Neural progenitor cell (in vitro differentiated cells): Measurements from ENCODE around the gene ATRN. TPM values are rescaled to one million over a fixed set of nuclear protein-coding genes. Genes with fewer than 3 reads are reported as not detected.

Source experiments
- DNase-seq: peaks from one replicate; pipeline ENCODE4 v3.0.0-alpha.2; 2016; ENCODE audit warnings: low spot score
- H2AFZ ChIP-seq: fragments of 200-600 bp; sonication (generic); replicated peaks from 2 replicates; pipeline ENCODE4 v1.6.1; 2016; ENCODE audit warnings: antibody characterized with exemption
- H3F3A ChIP-seq: fragments of 200-600 bp; sonication (generic); 2 replicates; pipeline ENCODE4 v1.6.1; 2016; ENCODE audit warnings: antibody characterized with exemption, low read depth
- H3K27ac ChIP-seq: fragments of 200-600 bp; sonication (generic); 2 replicates; pipeline ENCODE4 v1.5.1; 2016; ENCODE audit warnings: mild to moderate bottlenecking
- H3K27me3 ChIP-seq: fragments of 200-600 bp; sonication (generic); 2 replicates; pipeline ENCODE4 v1.6.1; 2016; ENCODE audit warnings: mild to moderate bottlenecking, moderate library complexity
- H3K36me3 ChIP-seq: fragments of 200-600 bp; sonication (generic); 2 replicates; pipeline ENCODE4 v1.5.1; 2016
- H3K4me1 ChIP-seq: fragments of 200-600 bp; sonication (generic); 2 replicates; pipeline ENCODE4 v1.6.1; 2016; ENCODE audit warnings: mixed run types
- H3K4me2 ChIP-seq: fragments of 200-600 bp; sonication (generic); 2 replicates; pipeline ENCODE4 v1.6.1; 2016
- H3K4me3 ChIP-seq: fragments of 200-600 bp; sonication (generic); 2 replicates; pipeline ENCODE4 v1.5.1; 2016
- H3K79me2 ChIP-seq: fragments of 200-600 bp; sonication (generic); 2 replicates; pipeline ENCODE4 v1.6.1; 2016; ENCODE audit warnings: low read depth
- H3K9ac ChIP-seq: fragments of 200-600 bp; sonication (generic); 2 replicates; pipeline ENCODE4 v1.6.1; 2016
- H3K9me3 ChIP-seq: fragments of 200-600 bp; sonication (generic); 2 replicates; pipeline ENCODE4 v1.5.1; 2016; ENCODE audit warnings: low read depth
- H4K20me1 ChIP-seq: fragments of 200-600 bp; sonication (generic); 2 replicates; pipeline ENCODE4 v1.6.1; 2016; ENCODE audit warnings: low read depth
- H3K27ac Mint-ChIP-seq: 3 replicates; pipeline ENCODE4 v1.8.0; 2021; ENCODE audit warnings: mixed read lengths
- H3K27me3 Mint-ChIP-seq: 2 replicates; pipeline ENCODE4 v1.8.0; 2022; ENCODE audit warnings: low read depth, mild to moderate bottlenecking, inconsistent platforms, moderate library complexity, mixed read lengths; ENCODE audit not compliant: insufficient read depth
- H3K36me3 Mint-ChIP-seq: 3 replicates; pipeline ENCODE4 v1.8.0; 2021; ENCODE audit warnings: mixed read lengths
- H3K4me1 Mint-ChIP-seq: 3 replicates; pipeline ENCODE4 v1.8.0; 2021; ENCODE audit warnings: mixed read lengths
- H3K4me3 Mint-ChIP-seq: 3 replicates; pipeline ENCODE4 v1.8.0; 2021; ENCODE audit warnings: mild to moderate bottlenecking, moderate library complexity, mixed read lengths
- H3K9me3 Mint-ChIP-seq: 3 replicates; pipeline ENCODE4 v1.8.0; 2020; ENCODE audit warnings: mixed read lengths
- EZH2 ChIP-seq: fragments of 200-600 bp; sonication (generic); IDR thresholded peaks from 2 replicates; pipeline ENCODE4 v1.6.1; 2017; ENCODE audit warnings: antibody characterized with exemption, mild to moderate bottlenecking, moderate library complexity
- EZH2phosphoT487 ChIP-seq: fragments of 200-600 bp; sonication (generic); IDR thresholded peaks from 2 replicates; pipeline ENCODE4 v1.6.1; 2017; ENCODE audit warnings: antibody characterized with exemption
- total RNA-seq: library from RNA; depleted of rRNA; stranded (reverse); fragments of >200 nt; gene quantifications from 2 replicates; pipeline ENCODE4 v1.2.3, GENCODE V29; 2015; ENCODE audit warnings: low replicate concordance
- TF ChIP-seq, protein P1 (sequence below): fragments of 200-600 bp; sonication (generic); IDR thresholded peaks from 2 replicates; pipeline ENCODE4 v1.5.1; 2017; ENCODE audit warnings: antibody characterized with exemption, mild to moderate bottlenecking

The ATRN gene
- total RNA-seq, 1 donor from 2014 or later = 36.8 TPM

DNA sequence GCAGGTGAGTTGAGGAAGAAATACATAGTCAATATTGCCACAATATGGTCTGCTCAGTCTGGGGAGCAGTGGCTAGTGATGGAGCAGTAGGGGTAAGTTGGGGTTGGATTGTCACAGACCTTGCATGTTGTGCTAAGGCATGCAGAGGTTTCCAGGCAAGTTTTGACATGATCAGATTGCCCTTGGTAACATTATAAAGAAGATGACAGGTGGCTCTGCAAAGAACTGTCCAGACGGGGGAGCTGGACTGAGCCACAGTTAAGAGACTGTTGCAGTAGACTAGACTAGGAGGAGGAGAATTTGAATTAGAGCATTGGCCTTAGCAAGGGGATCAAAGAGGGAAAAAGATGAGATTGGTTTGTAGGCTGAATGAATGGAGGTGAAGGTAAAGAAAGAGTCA is 23.4 kb downstream of the ATRN start:
- H3F3A ChIP-seq = no peaks in the 10 kb centered on the region
- no peak overlapping the region for H3K27ac ChIP-seq
- H3K9ac ChIP-seq = no peak overlapping the region
- no peaks in the 10 kb centered on the region for H4K20me1 ChIP-seq
- no peak overlapping the region for H2AFZ ChIP-seq
- peaks cover 11% of the 10 kb centered on the region for H3K9me3 Mint-ChIP-seq
- H3K27ac Mint-ChIP-seq = no peak overlapping the region
- no peak overlapping the region for H3K4me2 ChIP-seq
- H3K27me3 ChIP-seq = no peaks in the 10 kb centered on the region
- peaks cover 5% of the 10 kb centered on the region for H3K36me3 Mint-ChIP-seq
- TF ChIP-seq, protein P1, sequence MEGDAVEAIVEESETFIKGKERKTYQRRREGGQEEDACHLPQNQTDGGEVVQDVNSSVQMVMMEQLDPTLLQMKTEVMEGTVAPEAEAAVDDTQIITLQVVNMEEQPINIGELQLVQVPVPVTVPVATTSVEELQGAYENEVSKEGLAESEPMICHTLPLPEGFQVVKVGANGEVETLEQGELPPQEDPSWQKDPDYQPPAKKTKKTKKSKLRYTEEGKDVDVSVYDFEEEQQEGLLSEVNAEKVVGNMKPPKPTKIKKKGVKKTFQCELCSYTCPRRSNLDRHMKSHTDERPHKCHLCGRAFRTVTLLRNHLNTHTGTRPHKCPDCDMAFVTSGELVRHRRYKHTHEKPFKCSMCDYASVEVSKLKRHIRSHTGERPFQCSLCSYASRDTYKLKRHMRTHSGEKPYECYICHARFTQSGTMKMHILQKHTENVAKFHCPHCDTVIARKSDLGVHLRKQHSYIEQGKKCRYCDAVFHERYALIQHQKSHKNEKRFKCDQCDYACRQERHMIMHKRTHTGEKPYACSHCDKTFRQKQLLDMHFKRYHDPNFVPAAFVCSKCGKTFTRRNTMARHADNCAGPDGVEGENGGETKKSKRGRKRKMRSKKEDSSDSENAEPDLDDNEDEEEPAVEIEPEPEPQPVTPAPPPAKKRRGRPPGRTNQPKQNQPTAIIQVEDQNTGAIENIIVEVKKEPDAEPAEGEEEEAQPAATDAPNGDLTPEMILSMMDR = no peak
- no peak for DNase-seq
- H3K36me3 ChIP-seq = no peaks in the 10 kb centered on the region
- no peak overlapping the region for H3K4me3 ChIP-seq
- no peaks in the 10 kb centered on the region for H3K9me3 ChIP-seq
- H3K4me3 Mint-ChIP-seq = no peak overlapping the region
- H3K79me2 ChIP-seq = peaks cover 17% of the 10 kb centered on the region
- H3K27me3 Mint-ChIP-seq = no peaks in the 10 kb centered on the region
- H3K4me1 ChIP-seq = peaks cover 4% of the 10 kb centered on the region
- H3K4me1 Mint-ChIP-seq = no peaks in the 10 kb centered on the region

DNA sequence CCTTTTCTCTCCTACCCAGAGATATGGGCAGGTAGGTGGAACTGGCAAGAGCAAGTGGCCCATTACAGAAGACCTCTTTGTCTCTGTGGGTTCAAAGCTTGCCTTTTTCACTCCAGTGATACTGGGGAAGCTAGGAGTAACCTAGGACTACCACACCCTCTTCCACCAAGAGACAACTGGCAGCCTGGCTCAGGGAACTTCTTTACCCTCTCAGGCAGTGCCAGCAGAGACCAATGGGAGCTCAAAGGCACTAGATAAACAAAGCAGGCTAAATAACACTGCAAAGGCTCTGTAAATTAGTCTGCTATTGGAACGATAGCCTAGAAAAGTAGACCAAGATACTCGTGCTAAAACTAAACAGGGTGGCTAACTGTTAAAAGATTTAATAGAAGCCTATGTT is 32.1 kb downstream of the ATRN start:
- Histone ChIP-seq H3K79me2 (no peaks in the 10 kb centered on the region), H2AFZ (no peak overlapping the region), H3K36me3 (no peaks in the 10 kb centered on the region), H4K20me1 (no peaks in the 10 kb centered on the region), H3K27me3 (no peaks in the 10 kb centered on the region), H3K9ac (no peak overlapping the region), H3K4me3 (no peak overlapping the region), H3K9me3 (no peaks in the 10 kb centered on the region), H3F3A (no peaks in the 10 kb centered on the region), H3K4me1 (peaks cover 9% of the 10 kb centered on the region), H3K27ac (no peak overlapping the region), H3K4me2 (no peak overlapping the region)
- Mint-ChIP-seq H3K4me1 (no peaks in the 10 kb centered on the region), H3K27ac (no peak overlapping the region), H3K4me3 (no peak overlapping the region), H3K9me3 (peaks cover 7% of the 10 kb centered on the region), H3K36me3 (peaks cover 7% of the 10 kb centered on the region), H3K27me3 (no peaks in the 10 kb centered on the region)
- no peak for DNase-seq
- TF ChIP-seq, protein P1 = no peak
- no peak for TF ChIP-seq EZH2
- TF ChIP-seq EZH2phosphoT487 = no peak

DNA sequence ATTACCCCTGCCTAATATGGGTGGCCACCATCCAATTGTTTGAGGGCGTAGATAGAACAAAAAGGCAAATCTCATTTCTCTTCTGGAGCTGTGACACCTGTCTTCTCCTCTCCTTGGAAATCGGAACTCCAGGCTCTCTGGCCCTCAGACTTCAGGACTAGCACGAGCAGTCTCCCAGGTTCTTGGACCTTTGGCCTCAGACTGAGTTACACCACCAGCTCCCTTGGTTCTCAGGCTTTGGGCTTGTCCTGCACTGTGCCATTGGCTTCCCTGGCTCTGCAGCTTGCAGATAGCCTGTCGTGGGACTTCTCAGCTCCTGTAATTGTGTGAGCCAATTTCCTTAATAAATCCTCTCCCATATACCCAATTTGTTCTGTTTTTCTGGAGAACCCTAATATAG is 34.3 kb downstream of the ATRN start:
- Mint-ChIP-seq H3K4me3 (no peak overlapping the region), H3K27ac (no peak overlapping the region), H3K27me3 (no peaks in the 10 kb centered on the region), H3K9me3 (peaks cover 6% of the 10 kb centered on the region), H3K4me1 (no peaks in the 10 kb centered on the region), H3K36me3 (peaks cover 7% of the 10 kb centered on the region)
- Histone ChIP-seq H2AFZ (no peak overlapping the region), H3K9ac (no peak overlapping the region), H4K20me1 (no peaks in the 10 kb centered on the region), H3K79me2 (no peaks in the 10 kb centered on the region), H3K4me3 (no peak overlapping the region), H3K4me1 (peaks cover 9% of the 10 kb centered on the region), H3K4me2 (no peak overlapping the region), H3K27me3 (no peaks in the 10 kb centered on the region), H3F3A (no peaks in the 10 kb centered on the region), H3K27ac (no peak overlapping the region), H3K9me3 (no peaks in the 10 kb centered on the region), H3K36me3 (no peaks in the 10 kb centered on the region)
- no peak for DNase-seq
- no peak for TF ChIP-seq EZH2phosphoT487
- no peak for TF ChIP-seq EZH2
- TF ChIP-seq, protein P1 = no peak

DNA sequence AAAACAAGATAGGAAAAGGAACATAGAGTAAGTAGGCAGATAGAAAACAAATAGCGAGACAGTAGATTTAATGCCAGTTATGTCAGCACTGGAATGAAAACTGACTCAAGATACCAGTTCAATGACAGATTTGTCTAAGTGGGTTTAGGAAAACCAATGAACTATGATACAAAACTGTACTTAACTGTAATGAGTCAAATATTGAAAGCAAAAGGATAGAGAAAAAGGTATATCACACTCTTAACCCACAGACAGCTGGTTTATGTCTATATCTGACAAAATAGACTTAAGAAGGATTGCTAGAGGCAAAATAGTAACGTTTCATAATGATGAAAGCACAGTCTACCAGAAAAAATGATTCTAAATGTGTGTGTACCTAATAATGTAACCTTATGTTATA is 38.2 kb downstream of the ATRN start:
- H4K20me1 ChIP-seq = no peaks in the 10 kb centered on the region
- no peak overlapping the region for H3K4me3 Mint-ChIP-seq
- no peak overlapping the region for H3K27ac Mint-ChIP-seq
- H3K4me1 ChIP-seq = no peaks in the 10 kb centered on the region
- H2AFZ ChIP-seq = no peak overlapping the region
- H3F3A ChIP-seq = no peaks in the 10 kb centered on the region
- H3K36me3 ChIP-seq = no peaks in the 10 kb centered on the region
- no peaks in the 10 kb centered on the region for H3K9me3 ChIP-seq
- H3K27ac ChIP-seq = no peak overlapping the region
- H3K79me2 ChIP-seq = peaks cover 1% of the 10 kb centered on the region
- no peaks in the 10 kb centered on the region for H3K27me3 ChIP-seq
- no peak overlapping the region for H3K4me2 ChIP-seq
- peaks cover 1% of the 10 kb centered on the region for H3K36me3 Mint-ChIP-seq
- H3K4me3 ChIP-seq = no peak overlapping the region
- H3K27me3 Mint-ChIP-seq = no peaks in the 10 kb centered on the region
- DNase-seq = no peak
- TF ChIP-seq, protein P1 = no peak
- TF ChIP-seq EZH2 (no peak), EZH2phosphoT487 (no peak)
- peaks cover 6% of the 10 kb centered on the region for H3K9me3 Mint-ChIP-seq
- H3K4me1 Mint-ChIP-seq = no peaks in the 10 kb centered on the region
- no peak overlapping the region for H3K9ac ChIP-seq
